ENCODE measurements around the gene NR2E3.

NR2E3 gene

DNA sequence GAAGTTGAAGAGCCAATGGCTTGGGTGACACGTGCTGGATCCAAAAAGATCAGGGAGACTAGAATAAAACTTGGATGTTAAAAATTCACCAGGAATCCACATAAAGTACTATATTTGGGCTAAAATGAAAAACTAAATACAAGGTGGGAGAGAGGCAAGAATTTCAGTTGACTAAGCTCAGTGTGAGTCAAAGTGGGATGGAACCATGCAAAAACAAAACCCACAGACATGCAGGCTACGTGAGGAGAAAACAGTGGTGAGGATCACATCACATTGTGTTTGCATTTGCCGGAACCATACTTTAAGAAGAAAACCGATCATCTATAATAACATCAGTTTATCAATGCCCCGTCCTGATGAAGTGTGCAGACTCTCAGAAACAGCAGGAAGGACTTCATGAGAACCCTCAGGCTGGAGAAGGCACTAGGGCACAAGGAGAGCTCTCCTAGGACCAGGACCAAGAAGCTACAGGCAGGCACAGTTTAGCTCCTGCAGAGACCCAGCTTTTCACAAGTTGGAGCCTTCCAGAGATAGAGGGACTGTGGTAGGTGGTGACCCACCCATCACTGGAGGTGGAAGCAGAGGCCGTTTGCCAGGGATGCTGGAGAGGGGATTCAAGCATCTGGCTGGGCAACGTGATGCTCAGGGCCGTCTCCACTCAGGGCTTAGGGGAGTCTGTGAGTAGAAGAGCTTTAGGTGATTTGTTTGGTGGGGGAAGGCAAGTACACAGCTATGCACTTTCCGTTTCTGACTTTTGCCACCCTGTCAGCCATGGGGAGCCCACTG is 29.0 kb upstream of the NR2E3 start:
- Histone ChIP-seq H3K9ac (ENCODE audit: low read depth, low read length) (no peak overlapping the region), H3K4me3 (ENCODE audit: low read length) (no peak overlapping the region), H3K9me3 (ENCODE audit: insufficient read depth, low read depth, low read length) (no peaks in the 10 kb centered on the region), H3K27me3 (ENCODE audit: insufficient read depth, low read length) (no peaks in the 10 kb centered on the region), H3K27ac (ENCODE audit: low read depth, low read length) (no peak overlapping the region), H3K4me1 (ENCODE audit: insufficient read depth, low read length) (peaks cover 6% of the 10 kb centered on the region), H3K36me3 (ENCODE audit: insufficient read depth, low read length) (no peaks in the 10 kb centered on the region)
- 92% methylated on average over 9 of the region's 9 CpGs for WGBS

DNA sequence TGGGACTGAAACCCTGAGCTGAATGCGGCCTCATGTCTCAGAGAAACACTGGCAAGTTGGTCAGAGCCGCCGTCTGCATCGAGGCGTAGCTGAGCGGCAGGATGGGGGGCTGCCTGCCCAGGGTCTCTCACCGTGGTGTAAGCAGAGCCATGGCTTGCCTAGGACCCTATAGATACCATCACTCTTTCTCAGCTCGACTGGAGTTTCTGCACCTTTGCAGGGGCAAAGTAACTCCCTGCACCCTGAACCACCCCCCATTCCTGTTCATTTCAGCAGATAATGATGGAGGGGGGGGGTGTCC is 28.4 kb upstream of the NR2E3 start:
- Histone ChIP-seq H3K27me3 (ENCODE audit: insufficient read depth, low read length) (no peaks in the 10 kb centered on the region), H3K4me1 (ENCODE audit: insufficient read depth, low read length) (peaks cover 6% of the 10 kb centered on the region), H3K27ac (ENCODE audit: low read depth, low read length) (no peak overlapping the region), H3K36me3 (ENCODE audit: insufficient read depth, low read length) (no peaks in the 10 kb centered on the region), H3K9me3 (ENCODE audit: insufficient read depth, low read depth, low read length) (no peaks in the 10 kb centered on the region), H3K9ac (ENCODE audit: low read depth, low read length) (no peak overlapping the region), H3K4me3 (ENCODE audit: low read length) (no peak overlapping the region)
- WGBS: 95% methylated on average over 8 of the region's 8 CpGs

DNA sequence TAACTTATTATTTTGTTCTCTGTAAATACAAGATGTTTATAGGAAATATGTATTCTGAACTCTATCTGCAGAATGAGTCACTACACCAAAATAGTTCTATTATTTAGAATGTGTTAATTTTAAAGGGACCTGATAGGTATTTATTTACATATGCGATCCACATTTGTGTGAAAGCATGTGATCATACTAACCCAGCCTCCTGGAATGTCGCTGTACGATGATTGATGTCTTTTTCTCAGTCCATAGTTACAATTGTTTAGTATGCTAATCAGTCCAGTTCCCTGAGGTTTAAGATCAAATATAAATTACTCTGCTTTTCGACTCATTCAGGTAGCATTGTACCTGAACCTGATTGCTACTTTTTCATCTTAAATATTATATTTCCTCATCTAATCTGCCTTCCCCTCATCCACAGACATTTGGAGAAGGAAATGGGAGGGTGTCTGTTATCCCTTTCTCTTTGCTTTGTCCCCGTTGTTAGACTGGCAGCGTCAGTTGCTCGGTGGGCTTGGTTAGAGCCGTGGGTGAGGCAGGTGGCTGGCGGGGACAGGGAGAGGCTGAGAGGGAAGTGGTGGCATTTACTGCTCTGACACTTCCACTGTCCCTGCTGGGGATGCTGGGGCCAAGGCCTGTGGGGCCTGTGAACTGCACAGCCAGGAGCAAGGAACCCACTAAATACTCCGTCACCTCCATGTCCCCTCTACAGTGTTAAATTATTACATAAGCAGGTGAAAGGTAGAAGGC is 27.8 kb upstream of the NR2E3 start:
- H3K4me3 ChIP-seq (ENCODE audit: low read length): no peak overlapping the region
- WGBS: 90% methylated on average over 9 of the region's 10 CpGs
- H3K27ac ChIP-seq (ENCODE audit: low read depth, low read length): no peak overlapping the region
- H3K36me3 ChIP-seq (ENCODE audit: insufficient read depth, low read length): no peaks in the 10 kb centered on the region
- H3K9me3 ChIP-seq (ENCODE audit: insufficient read depth, low read depth, low read length): no peaks in the 10 kb centered on the region
- peaks cover 6% of the 10 kb centered on the region for H3K4me1 ChIP-seq (ENCODE audit: insufficient read depth, low read length)
- H3K9ac ChIP-seq (ENCODE audit: low read depth, low read length): no peak overlapping the region
- H3K27me3 ChIP-seq (ENCODE audit: insufficient read depth, low read length): no peaks in the 10 kb centered on the region

DNA sequence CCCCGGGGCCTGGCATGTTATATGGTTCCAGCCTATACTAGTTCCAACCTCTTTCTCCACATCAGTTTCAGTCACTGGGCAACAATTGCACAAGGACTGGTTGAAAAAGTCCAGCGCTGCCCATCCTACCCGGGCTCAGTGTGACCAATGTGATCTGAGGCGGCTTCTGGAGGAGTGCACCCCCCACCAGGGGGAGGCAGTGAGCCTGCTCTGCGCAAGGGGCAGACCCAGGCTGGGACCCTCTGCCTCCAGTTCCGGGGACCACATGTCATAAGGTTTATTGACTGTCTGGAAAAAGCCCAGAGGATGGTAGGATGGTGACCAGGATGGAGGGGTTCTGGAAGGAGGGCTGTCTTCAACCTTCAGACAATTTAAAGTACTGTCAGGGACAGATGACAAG is 25.6 kb upstream of the NR2E3 start:
- no peaks in the 10 kb centered on the region for H3K27me3 ChIP-seq (ENCODE audit: insufficient read depth, low read length)
- peaks cover 6% of the 10 kb centered on the region for H3K4me1 ChIP-seq (ENCODE audit: insufficient read depth, low read length)
- no peak overlapping the region for H3K27ac ChIP-seq (ENCODE audit: low read depth, low read length)
- 83% methylated on average over 6 of the region's 6 CpGs for WGBS
- H3K9ac ChIP-seq (ENCODE audit: low read depth, low read length): no peak overlapping the region
- H3K9me3 ChIP-seq (ENCODE audit: insufficient read depth, low read depth, low read length): no peaks in the 10 kb centered on the region
- no peaks in the 10 kb centered on the region for H3K36me3 ChIP-seq (ENCODE audit: insufficient read depth, low read length)
- no peak overlapping the region for H3K4me3 ChIP-seq (ENCODE audit: low read length)

DNA sequence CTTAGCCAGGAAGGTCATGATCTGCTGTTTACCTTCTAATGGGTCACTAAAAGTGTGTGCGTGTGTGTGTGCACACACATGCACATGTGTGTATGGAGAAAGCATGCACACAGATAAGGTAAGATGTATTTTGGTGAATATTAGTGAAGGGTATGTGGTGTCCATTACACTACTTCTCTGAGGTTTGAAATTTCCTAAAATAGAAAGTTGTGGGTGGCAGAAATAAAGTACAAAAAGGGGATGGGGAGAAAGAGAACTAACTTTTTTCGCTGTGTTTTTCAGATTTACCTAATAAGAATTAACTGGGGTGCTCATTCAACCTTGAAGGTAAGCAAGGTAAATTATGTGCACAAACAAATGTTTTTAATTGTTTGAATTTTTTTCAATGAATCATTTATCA is 24.4 kb upstream of the NR2E3 start:
- H3K27me3 ChIP-seq (ENCODE audit: insufficient read depth, low read length): no peaks in the 10 kb centered on the region
- H3K27ac ChIP-seq (ENCODE audit: low read depth, low read length): no peak overlapping the region
- 90% methylated on average over 2 of the region's 2 CpGs for WGBS
- no peaks in the 10 kb centered on the region for H3K9me3 ChIP-seq (ENCODE audit: insufficient read depth, low read depth, low read length)
- no peaks in the 10 kb centered on the region for H3K4me1 ChIP-seq (ENCODE audit: insufficient read depth, low read length)
- H3K9ac ChIP-seq (ENCODE audit: low read depth, low read length): no peak overlapping the region
- no peaks in the 10 kb centered on the region for H3K36me3 ChIP-seq (ENCODE audit: insufficient read depth, low read length)
- no peak overlapping the region for H3K4me3 ChIP-seq (ENCODE audit: low read length)

DNA sequence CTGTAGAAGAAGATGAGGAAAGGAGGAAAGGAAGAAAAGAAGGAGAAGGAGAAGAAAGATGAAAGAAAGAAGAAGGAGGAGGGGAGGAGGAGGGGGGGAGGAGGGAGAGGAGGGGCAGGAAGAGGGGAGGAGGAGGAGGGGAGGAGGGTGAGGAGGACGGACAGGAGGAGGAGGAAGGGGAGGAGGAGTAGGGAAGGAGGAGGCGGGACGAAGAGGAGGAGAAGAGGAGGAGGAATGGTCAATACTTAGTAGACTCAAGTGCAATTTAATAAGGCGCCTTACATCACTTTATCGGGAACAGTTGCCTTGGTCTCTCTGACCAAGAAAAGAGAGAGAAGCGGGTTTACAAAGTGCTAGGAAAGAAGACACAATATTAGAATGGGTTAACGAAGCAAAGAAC is 23.7 kb upstream of the NR2E3 start:
- Histone ChIP-seq H3K36me3 (ENCODE audit: insufficient read depth, low read length) (no peaks in the 10 kb centered on the region), H3K27ac (ENCODE audit: low read depth, low read length) (no peak overlapping the region), H3K4me1 (ENCODE audit: insufficient read depth, low read length) (no peaks in the 10 kb centered on the region), H3K9me3 (ENCODE audit: insufficient read depth, low read depth, low read length) (no peaks in the 10 kb centered on the region), H3K4me3 (ENCODE audit: low read length) (no peak overlapping the region), H3K27me3 (ENCODE audit: insufficient read depth, low read length) (no peaks in the 10 kb centered on the region), H3K9ac (ENCODE audit: low read depth, low read length) (no peak overlapping the region)
- WGBS: 81% methylated on average over 7 of the region's 7 CpGs

DNA sequence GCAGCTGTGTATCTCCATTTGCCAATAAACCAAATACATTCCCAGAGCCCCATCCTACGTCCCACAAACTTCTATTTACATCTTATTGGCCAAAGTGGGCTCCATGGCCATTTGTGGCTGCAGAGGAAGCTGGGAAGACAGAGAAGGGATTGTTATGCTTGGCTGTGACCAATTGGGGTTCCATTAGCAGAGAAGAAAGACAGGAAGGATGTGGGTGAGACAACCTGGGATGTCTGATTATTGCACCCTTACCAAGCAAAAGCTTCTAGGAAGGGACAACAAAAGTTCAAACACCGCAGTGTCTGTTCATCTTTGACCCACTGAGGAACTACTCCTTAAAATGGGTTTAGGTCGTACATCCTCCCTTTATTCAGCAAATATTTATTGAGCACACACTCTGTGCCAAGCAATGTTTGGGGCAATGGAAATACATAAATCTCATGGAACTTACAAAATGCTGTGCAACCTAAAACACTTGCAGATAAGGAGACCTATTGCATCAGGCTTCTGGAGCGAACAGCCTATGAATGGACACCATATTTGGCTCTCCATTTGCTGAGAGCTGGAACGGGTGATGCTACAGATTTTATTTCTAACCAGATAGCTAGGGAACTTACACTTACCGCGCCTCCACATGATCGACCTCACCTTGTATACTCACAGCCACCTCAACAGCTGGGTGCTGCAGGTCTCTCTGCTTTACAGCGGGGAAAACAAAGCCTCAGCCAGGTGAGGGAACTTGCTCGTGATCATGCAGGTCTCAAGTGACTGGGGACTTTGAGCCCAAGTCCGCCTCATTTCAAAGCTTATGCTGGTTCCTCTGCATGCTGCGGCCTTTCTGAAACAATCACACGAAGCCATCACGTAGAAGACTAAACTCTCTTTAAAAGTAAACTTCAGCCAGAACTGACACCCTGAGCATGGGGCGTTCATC is 21.4 kb upstream of the NR2E3 start:
- H3K9me3 ChIP-seq (ENCODE audit: insufficient read depth, low read depth, low read length): no peaks in the 10 kb centered on the region
- H3K27ac ChIP-seq (ENCODE audit: low read depth, low read length): no peak overlapping the region

DNA sequence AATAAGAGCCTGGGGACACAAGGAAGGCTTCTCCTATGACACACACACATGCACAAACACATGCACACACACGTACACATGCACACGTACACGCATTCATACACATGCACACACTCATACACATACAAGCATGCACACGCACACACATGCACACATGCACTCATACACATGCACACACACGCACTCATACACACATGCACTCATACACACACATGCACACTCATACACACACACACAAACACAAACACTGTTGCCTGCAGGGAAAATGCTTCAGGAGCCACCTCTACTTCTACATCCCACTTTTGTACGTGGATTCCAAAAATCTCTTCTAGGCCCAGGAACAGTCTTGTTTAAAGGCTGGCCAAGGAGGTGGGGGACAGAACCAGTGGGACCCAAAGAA is 20.7 kb upstream of the NR2E3 start:
- Histone ChIP-seq H3K36me3 (ENCODE audit: insufficient read depth, low read length) (no peaks in the 10 kb centered on the region), H3K9me3 (ENCODE audit: insufficient read depth, low read depth, low read length) (no peaks in the 10 kb centered on the region), H3K4me1 (ENCODE audit: insufficient read depth, low read length) (no peaks in the 10 kb centered on the region), H3K27me3 (ENCODE audit: insufficient read depth, low read length) (no peaks in the 10 kb centered on the region), H3K27ac (ENCODE audit: low read depth, low read length) (no peak overlapping the region), H3K4me3 (ENCODE audit: low read length) (no peak overlapping the region), H3K9ac (ENCODE audit: low read depth, low read length) (no peak overlapping the region)
- 91% methylated on average over 6 of the region's 6 CpGs for WGBS

More for the DNA sequence above, 21.4 kb upstream of the NR2E3 start:
- no peak overlapping the region for H3K9ac ChIP-seq (ENCODE audit: low read depth, low read length)
- no peaks in the 10 kb centered on the region for H3K27me3 ChIP-seq (ENCODE audit: insufficient read depth, low read length)
- no peaks in the 10 kb centered on the region for H3K36me3 ChIP-seq (ENCODE audit: insufficient read depth, low read length)
- no peaks in the 10 kb centered on the region for H3K4me1 ChIP-seq (ENCODE audit: insufficient read depth, low read length)
- 93% methylated on average over 15 of the region's 15 CpGs for WGBS
- no peak overlapping the region for H3K4me3 ChIP-seq (ENCODE audit: low read length)

DNA sequence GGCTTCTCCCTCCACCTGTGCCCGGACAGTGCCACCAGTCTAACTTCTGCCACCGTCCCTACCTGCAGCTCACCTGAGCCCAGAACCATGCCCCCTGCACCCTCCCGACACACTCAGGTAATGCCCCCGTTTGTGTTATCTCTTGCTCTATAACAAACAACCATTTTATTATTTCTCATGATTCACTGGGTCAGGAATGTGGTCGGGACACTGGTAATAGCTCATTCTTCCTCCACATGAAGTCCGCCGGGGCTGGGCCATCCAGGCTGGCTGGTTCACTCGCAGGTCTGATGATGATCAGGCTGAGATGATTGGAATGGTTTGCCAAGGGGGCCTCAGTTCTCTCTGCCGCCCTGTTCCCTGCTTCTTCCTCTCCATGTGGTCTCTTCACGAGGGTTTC is 20.3 kb upstream of the NR2E3 start:
- Histone ChIP-seq H3K27ac (ENCODE audit: low read depth, low read length) (no peak overlapping the region), H3K4me3 (ENCODE audit: low read length) (no peak overlapping the region), H3K9me3 (ENCODE audit: insufficient read depth, low read depth, low read length) (no peaks in the 10 kb centered on the region), H3K27me3 (ENCODE audit: insufficient read depth, low read length) (no peaks in the 10 kb centered on the region), H3K36me3 (ENCODE audit: insufficient read depth, low read length) (no peaks in the 10 kb centered on the region), H3K9ac (ENCODE audit: low read depth, low read length) (no peak overlapping the region), H3K4me1 (ENCODE audit: insufficient read depth, low read length) (no peaks in the 10 kb centered on the region)
- 96% methylated on average over 10 of the region's 10 CpGs for WGBS

DNA sequence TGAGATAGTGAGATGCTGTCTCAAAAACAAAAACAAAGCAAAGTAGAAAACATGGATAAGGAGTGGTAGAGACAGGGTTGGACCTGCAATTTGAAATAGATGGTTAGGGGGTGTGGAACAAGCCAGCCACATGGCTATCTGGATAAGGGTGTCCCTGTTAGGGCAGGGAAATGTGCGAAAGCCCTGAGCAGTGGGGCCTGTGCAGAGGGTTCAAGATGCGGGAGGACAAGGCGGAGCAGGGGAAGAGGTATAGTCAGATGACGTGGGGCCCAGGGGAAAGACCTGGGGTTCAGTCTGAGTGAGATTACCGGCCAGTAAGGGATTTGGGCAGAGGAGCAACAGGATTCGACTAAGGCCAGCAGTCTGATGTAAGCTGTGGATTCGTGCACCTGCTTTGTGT is 18.4 kb upstream of the NR2E3 start:
- no peaks in the 10 kb centered on the region for H3K27me3 ChIP-seq (ENCODE audit: insufficient read depth, low read length)
- no peak overlapping the region for H3K9ac ChIP-seq (ENCODE audit: low read depth, low read length)
- no peaks in the 10 kb centered on the region for H3K4me1 ChIP-seq (ENCODE audit: insufficient read depth, low read length)
- H3K9me3 ChIP-seq (ENCODE audit: insufficient read depth, low read depth, low read length): no peaks in the 10 kb centered on the region
- H3K36me3 ChIP-seq (ENCODE audit: insufficient read depth, low read length): no peaks in the 10 kb centered on the region
- 93% methylated on average over 7 of the region's 7 CpGs for whole genome bisulfite sequencing
- H3K27ac ChIP-seq (ENCODE audit: low read depth, low read length): no peak overlapping the region
- H3K4me3 ChIP-seq (ENCODE audit: low read length): no peak overlapping the region

DNA sequence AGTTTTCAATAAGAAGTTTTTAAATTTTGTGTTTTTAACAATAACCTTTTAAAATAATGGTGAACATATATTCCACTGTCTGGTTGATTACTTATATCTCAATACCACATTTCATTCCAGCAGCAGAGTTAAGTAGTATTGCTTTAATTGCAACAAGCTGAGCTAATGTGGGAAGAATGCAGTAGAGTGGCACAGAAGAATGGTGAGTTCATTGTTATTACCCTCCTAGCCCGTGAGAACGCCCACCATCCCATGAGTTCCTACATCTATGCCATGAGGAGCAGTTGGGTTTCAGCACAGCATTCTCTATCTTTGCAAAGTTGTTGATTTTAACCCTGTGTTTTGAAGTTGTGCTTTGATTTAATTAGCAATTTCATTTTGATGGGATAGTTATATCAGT is 17.8 kb upstream of the NR2E3 start:
- Histone ChIP-seq H3K27me3 (ENCODE audit: insufficient read depth, low read length) (no peaks in the 10 kb centered on the region), H3K36me3 (ENCODE audit: insufficient read depth, low read length) (no peaks in the 10 kb centered on the region), H3K9ac (ENCODE audit: low read depth, low read length) (no peak overlapping the region), H3K27ac (ENCODE audit: low read depth, low read length) (no peak overlapping the region), H3K4me1 (ENCODE audit: insufficient read depth, low read length) (no peaks in the 10 kb centered on the region), H3K9me3 (ENCODE audit: insufficient read depth, low read depth, low read length) (no peaks in the 10 kb centered on the region), H3K4me3 (ENCODE audit: low read length) (no peak overlapping the region)
- WGBS: 95% methylated on average over 2 of the region's 2 CpGs

Measured in HUES64 (cell line).